Esophagus squamous epithelium (tissue), 4 donors: ENCODE data around the gene CBLB.

Experiments used
- POLR2A ChIP-seq, 4 donors: fragments of 450-650 bp; IDR thresholded peaks; one replicate each; pipeline ENCODE4 v1.6.1; 2017; ENCODE audit warnings: antibody characterized with exemption in 4 of 4, mild to moderate bottlenecking in 4 of 4, moderate library complexity in 3 of 4
- TF ChIP-seq, protein P1 (sequence below), 6 experiments: fragments of 450-650 bp in 4 of 6; fragments of 200-600 bp in 2 of 6; sonication (generic) in 2 of 6; IDR thresholded peaks; one replicate each; pipeline ENCODE4 v1.5.1; 2016 to 2019; ENCODE audit warnings: antibody characterized with exemption in 6 of 6, mild to moderate bottlenecking in 4 of 6, moderate library complexity in 4 of 6

DNA sequence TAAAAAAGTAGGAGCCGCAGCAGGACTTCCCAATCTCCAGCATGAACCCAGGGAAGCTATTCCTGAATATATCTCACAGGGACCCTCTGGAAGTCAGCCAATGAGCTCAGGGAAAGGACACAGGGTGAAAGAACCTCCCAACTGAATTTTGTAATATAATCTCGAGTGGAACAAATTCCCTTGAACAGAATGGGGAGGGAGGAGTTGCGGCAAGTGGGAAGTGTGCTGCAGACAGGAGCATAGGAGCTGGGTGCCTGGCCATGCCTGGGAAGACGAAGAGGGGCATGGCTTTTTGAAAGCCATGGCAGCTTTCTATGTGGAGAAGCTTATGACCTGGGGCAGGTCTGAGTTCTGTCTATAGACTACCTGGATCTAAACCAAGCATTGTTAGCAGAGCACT lies 98.4 kb downstream of the CBLB start:
- TF ChIP-seq, protein P1, sequence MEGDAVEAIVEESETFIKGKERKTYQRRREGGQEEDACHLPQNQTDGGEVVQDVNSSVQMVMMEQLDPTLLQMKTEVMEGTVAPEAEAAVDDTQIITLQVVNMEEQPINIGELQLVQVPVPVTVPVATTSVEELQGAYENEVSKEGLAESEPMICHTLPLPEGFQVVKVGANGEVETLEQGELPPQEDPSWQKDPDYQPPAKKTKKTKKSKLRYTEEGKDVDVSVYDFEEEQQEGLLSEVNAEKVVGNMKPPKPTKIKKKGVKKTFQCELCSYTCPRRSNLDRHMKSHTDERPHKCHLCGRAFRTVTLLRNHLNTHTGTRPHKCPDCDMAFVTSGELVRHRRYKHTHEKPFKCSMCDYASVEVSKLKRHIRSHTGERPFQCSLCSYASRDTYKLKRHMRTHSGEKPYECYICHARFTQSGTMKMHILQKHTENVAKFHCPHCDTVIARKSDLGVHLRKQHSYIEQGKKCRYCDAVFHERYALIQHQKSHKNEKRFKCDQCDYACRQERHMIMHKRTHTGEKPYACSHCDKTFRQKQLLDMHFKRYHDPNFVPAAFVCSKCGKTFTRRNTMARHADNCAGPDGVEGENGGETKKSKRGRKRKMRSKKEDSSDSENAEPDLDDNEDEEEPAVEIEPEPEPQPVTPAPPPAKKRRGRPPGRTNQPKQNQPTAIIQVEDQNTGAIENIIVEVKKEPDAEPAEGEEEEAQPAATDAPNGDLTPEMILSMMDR (IDR thresholded peaks at IDR 0.05), result no peak
- TF ChIP-seq POLR2A (IDR thresholded peaks at IDR 0.05), result no peak
